Forelimb muscle (tissue), 1 donor: Measurements from ENCODE around the gene CRTC1. TPM values are rescaled to one million over a fixed set of nuclear protein-coding genes. Genes with fewer than 3 reads are reported as not detected.

Experiments
- DNase-seq: peaks from one replicate; pipeline ENCODE4 v3.0.0-alpha.2; 2013; ENCODE audit warnings: low read depth
- polyA plus RNA-seq: library from polyadenylated mRNA; unstranded; fragments of 120-200 nt; gene quantifications from one replicate; pipeline ENCODE4 v1.2.1, GENCODE V29; 2013; ENCODE audit not compliant: insufficient read length

The CRTC1 gene
- polyA plus RNA-seq, 1 donor: 15.2 TPM

GRCh38 chr19:18651733-18652132 lies 31.7 kb upstream of the CRTC1 start:
- no peak for DNase-seq

DNA sequence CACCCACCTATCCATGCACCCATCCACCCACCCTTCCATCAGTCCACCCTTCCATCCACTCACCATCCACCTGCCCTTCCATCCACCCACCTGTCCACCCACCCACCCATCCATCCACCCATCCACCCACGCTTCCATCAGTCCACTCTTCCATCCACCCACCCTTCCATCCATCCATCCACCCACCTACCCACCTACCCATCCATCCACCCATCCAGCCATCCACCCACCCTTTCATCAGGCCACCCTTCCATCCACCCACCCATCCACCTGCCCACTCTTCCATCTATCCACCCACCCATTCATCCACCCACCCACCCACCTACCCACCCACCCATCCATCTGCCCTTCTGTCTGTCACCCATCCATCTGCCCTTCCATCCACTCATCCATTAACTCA lies 29.6 kb upstream of the CRTC1 start:
- no peak for DNase-seq

- DNase-seq: no peak
Measured at GRCh38 chr19:18654469-18654868, 29.0 kb upstream of the CRTC1 start.

GRCh38 chr19:18655173-18655844 lies 28.2 kb upstream of the CRTC1 start:
- DNase-seq: no peak

DNA sequence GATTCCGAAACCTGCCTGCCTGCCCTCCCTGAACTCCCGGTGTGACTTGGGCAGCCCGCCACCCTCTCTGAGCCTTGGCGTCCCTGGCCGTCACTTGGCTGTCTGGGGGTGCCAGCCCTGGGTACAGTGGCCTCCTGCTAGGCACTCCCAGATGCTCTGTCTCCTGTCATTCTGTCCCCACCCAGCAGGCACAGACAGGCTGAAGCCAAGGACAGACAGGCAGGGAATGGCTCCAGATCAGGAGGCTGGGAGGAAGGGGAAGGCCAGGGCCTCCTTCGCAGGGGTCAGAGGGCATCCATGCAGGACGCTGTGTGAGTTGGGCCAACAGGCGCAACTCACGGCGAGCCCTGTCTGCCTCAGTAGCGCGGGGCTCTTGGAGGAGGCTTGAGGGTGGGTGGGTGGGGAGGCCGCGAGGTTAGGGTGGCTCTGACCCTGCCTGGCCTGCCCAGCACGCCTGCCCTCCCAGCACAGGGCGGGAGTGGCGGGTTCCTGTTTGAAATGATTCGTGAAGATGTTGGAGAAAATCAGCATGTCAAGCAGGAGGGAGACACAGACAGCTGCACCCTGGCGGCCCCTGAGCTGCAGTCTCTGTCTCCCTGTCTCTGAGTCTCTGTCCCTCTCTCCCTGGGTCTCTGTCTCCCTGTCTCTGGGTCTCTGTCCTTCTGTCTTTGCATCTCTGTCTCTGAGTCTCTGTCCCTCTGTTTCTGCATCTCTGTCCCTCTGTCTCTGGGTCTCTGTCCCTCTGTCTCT lies 27.0 kb upstream of the CRTC1 start:
- no peak for DNase-seq

- DNase-seq: no peak
Measured at GRCh38 chr19:18657590-18658365, 25.7 kb upstream of the CRTC1 start.

GRCh38 chr19:18658366-18658855 lies 25.1 kb upstream of the CRTC1 start:
- DNase-seq: no peak

DNA sequence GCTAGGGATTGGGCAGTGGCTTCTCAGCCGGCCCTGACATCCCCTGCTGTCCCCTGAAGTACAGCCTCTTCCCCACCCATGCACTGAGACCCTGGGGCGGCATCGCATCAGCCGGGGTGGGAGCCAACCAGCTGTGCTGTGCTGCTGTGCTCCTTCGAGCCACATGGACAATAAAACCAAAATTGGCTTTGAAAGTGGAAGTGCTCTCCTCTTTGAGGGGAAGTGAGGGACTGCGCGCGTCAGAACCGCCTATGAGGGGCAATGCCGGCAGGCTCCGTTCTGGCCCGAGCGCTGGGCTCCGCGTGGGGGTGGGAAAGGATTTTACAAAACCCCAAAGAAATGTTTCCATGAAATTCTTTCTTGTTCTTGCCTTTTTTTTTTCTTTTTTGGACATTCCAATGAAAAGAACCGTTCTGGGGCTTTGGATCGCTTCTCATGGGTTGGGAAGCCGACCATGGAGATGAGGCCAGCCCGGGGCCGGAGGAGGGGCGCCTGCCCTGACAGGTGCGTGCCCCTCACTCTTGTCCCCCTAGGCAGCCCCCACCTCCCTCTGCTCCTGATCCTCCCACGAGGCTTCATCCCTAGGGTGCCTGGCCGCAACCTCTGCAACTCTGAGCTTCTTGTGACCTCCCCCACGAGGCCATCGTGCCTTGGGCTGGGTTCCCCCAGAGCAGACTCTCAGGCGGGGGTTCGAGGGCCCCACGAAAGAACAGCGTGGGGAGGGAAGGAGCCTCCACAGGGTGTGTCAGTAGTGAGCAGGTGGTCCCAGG lies 24.0 kb upstream of the CRTC1 start:
- no peak for DNase-seq

DNA sequence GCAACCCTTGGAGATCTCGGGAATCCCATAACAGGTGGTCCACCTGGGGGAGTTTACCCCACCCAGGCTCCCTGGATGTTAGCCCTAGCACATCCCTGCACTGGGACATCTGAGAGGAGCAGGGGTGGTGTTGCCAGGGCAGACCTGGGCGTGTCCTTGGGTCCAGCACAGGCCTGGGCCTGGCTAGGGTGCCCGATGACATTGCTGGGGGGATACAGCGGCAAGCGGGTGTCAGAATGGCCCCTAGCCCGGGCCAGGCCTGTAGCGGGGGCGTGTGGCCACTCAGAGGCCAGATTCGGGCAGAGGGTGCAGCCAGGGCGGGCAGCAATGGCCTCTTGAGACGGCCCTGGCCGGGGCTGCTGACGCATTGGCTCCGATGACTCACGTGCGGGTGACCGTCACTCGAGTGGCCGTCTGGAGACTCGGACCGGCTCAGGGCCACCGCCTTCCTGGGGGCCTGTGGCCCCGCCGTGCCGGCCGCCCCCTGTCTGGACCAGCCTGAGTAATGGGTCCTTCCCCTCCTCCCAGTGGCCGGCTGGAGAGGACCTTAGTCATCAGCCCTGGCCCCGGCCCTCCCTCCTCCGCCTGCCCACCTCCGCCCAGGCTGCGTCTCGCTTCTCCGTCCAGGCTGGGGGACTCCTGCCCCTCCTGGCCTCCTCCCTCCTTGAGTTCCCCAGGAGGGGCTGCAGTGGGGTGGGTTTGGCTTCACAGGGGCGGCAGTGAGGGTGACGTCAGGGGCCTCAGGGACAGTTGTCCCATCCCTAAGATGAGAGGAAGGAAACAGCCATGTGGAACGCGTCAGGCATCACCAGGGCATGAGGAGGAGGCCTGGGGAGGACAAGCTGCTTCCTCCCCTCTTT lies 23.2 kb upstream of the CRTC1 start:
- DNase-seq: no peak

DNA sequence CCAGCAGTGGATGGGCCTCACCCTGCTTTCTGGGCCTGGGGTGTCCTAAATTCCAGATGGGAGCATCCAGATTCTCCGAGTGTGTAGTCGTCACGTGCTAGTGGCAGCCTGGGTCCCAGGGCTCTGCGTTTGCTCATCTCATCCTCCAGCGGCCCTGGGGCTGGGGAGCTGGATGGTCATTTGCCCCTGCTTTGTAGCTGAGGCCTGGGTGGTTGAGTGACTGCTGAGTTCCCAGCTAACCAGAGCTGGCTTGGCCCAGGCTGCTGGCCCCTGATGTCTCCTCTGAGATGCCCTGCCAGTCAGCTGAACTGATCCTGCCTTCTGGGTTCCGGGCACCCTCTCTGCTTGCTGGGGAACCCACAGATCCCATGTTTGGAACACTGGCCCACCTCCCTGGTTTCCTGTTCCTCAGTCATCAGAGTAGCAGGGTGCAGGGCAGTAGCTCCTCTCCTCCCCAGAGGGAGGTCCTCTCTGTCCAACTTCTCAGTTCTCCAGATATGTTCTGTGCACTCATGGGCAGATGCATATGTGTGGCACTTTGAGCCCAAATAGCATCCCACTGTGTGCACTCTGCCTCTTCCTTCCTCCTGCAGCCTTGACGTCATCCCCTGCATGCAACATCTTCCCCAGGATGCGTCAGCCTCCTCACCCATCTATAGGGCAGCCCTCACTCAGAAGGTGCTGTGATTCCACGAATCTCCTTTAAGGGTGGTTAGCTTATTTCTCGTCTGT lies 22.4 kb upstream of the CRTC1 start:
- no peak for DNase-seq

DNA sequence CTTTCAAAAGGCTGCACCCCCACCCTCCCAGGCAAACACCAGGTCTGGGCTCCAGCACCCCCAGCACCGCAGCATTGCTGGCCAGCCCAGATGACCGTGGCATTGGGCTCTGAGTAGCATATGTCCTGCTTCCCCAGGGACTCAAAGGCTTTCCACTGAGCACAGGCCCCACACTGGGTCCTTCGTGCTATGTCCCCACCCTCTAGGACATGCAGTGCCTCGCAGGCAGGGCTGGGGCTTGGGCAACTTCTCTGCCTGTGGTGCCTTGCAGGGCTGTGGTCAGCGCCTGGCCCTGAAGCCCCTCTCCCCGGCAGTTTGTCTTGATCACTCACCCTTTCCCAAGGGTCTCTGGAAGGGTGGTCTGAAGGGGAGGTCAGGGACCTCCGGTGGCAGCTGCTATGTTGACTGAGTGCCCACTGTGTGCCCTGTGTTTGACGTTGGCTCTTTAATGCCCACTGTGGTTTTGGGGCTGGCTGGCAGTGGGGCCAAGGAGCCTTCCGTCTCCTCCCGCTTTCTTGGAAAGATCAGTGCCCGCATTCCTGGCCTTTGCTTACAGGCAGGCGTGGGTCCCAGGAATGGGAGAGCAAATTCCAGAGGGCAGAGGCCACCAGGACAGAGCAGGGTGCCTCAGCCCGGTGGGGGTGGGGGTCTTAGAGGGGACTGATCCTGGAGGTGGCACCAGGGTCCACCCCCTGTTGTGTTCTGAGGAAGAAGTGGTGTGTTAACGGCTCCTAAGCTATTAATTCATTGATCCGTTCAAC lies 20.3 kb upstream of the CRTC1 start:
- DNase-seq: no peak

- no peak for DNase-seq
Measured at GRCh38 chr19:18663940-18664530, 19.4 kb upstream of the CRTC1 start.

- DNase-seq: no peak
Measured at GRCh38 chr19:18665771-18666202, 17.7 kb upstream of the CRTC1 start.

- DNase-seq: no peak
Measured at GRCh38 chr19:18666317-18666716, 17.2 kb upstream of the CRTC1 start.

DNA sequence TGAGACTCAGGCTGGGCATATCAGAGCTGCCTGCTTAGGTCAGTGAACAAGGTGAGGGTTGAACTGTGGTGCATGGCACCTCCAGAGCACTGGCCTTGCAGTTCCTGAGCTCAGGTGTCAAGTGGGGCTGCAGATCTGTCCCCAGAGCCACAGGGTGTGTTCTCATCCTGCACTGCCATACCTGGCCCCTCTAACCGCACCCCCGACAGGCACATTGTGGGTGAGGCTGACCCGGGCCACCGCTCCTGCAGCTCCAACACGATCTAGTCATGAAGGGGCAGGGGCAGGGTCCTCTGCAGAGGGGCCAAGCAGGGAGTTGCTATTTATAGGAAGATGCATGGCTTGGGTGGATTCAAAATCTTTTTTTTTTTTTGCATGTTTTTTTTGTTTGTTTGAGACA lies 16.7 kb upstream of the CRTC1 start:
- no peak for DNase-seq

- no peak for DNase-seq
Measured at GRCh38 chr19:18667531-18668251, 15.8 kb upstream of the CRTC1 start.

- DNase-seq: no peak
Measured at GRCh38 chr19:18668252-18668631, 15.2 kb upstream of the CRTC1 start.
